ENCODE results near the gene SLC39A11. TPM values are rescaled to one million over a fixed set of nuclear protein-coding genes. Genes with fewer than 3 reads are reported as not detected.

The SLC39A11 gene
- total RNA-seq, 1 donor from 2014 or later = 13.2 TPM

DNA sequence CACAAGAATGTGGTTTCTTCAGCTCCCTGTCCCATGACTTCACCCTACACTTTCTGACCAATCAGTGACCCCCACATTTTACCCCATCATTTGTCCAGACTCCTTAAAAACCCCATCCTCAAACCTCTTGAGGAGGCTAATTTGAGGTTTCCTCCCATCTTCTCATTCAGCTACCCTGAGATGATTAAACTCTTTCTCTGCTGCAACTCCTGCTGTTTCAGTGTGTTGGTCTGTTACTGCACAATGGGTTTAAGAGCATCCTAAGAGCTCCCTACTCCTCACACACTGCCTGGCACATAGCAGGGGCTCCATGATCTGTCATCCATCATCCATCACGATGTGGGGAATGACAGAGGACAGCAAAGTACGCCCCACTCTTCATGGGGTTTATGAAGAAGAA, 212.6 kb downstream of the SLC39A11 start:
- H3K27me3 Mint-ChIP-seq (ENCODE audit: unreplicated experiment) = no peaks in the 10 kb centered on the region
- TF ChIP-seq, protein P1, sequence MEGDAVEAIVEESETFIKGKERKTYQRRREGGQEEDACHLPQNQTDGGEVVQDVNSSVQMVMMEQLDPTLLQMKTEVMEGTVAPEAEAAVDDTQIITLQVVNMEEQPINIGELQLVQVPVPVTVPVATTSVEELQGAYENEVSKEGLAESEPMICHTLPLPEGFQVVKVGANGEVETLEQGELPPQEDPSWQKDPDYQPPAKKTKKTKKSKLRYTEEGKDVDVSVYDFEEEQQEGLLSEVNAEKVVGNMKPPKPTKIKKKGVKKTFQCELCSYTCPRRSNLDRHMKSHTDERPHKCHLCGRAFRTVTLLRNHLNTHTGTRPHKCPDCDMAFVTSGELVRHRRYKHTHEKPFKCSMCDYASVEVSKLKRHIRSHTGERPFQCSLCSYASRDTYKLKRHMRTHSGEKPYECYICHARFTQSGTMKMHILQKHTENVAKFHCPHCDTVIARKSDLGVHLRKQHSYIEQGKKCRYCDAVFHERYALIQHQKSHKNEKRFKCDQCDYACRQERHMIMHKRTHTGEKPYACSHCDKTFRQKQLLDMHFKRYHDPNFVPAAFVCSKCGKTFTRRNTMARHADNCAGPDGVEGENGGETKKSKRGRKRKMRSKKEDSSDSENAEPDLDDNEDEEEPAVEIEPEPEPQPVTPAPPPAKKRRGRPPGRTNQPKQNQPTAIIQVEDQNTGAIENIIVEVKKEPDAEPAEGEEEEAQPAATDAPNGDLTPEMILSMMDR (IDR thresholded peaks at IDR 0.05; ENCODE audit: unreplicated experiment) = no peak
- DNase-seq (ENCODE audit: low spot score) = no peak
- no peaks in the 10 kb centered on the region for H3K4me1 Mint-ChIP-seq (ENCODE audit: unreplicated experiment)
- H3K27ac Mint-ChIP-seq (ENCODE audit: unreplicated experiment) = no peak overlapping the region
- H3K9me3 Mint-ChIP-seq (ENCODE audit: unreplicated experiment) = peaks cover 11% of the 10 kb centered on the region
- H3K36me3 Mint-ChIP-seq (ENCODE audit: low read depth, unreplicated experiment) = peaks cover 7% of the 10 kb centered on the region
- H3K4me3 Mint-ChIP-seq (ENCODE audit: unreplicated experiment) = no peak overlapping the region

DNA sequence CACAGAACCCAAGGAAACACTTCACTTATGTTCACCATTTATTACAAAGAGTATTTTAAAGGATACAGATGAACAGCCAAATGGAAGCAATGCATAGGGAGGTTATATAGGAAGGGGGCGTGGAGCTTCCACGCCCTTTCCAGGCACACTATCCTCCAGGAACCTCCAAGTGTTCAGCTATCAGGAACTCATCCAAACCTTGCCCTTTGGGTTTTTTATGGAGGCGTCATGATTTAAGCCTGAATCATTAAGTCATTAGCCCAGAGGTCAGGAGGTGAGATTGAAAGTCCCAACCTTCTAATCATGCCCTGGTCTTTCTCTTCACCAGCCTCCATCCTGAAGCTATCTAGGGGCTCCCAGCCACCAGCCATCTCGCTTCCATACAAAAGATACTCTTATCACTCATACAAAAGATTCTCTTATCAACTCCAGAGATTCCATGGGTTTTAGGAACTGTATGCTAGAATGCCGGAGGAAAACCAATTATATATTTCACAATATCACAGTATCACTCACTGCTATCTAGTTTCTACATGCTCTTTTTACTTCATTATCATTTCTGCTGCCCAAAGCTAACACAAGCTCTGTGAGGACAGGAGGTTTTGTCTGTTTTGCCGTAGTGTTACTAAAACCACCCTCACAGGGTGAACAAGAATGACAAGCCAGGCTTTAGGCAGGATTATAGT, 213.4 kb downstream of the SLC39A11 start:
- TF ChIP-seq, protein P1 (IDR thresholded peaks at IDR 0.05; ENCODE audit: unreplicated experiment) = no peak
- H3K27me3 Mint-ChIP-seq (ENCODE audit: unreplicated experiment) = no peaks in the 10 kb centered on the region
- H3K9me3 Mint-ChIP-seq (ENCODE audit: unreplicated experiment) = peaks cover 11% of the 10 kb centered on the region
- no peaks in the 10 kb centered on the region for H3K4me1 Mint-ChIP-seq (ENCODE audit: unreplicated experiment)
- H3K27ac Mint-ChIP-seq (ENCODE audit: unreplicated experiment) = no peak overlapping the region
- peaks cover 7% of the 10 kb centered on the region for H3K36me3 Mint-ChIP-seq (ENCODE audit: low read depth, unreplicated experiment)
- no peak overlapping the region for H3K4me3 Mint-ChIP-seq (ENCODE audit: unreplicated experiment)
- DNase-seq (ENCODE audit: low spot score) = no peak

DNA sequence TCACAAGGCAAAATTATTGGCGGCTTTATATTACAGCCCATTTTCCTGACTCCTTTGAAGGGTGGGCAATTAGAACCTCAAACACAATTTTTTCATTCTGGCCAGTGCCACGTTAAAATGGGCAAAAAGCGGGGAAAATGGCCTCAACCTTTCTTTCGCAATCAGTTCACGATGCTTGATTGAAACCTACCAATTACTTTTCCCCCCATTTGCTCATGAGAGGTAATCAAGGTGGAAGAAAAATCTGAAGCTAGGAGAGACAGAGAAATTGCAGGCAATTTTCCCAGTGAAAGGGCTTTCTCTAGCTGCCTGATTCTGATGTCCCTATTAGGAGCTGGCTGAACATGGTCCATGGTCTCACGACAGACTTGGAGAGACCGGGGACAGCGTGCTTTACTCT, 215.1 kb downstream of the SLC39A11 start:
- H3K9me3 Mint-ChIP-seq (ENCODE audit: unreplicated experiment) = peaks cover 11% of the 10 kb centered on the region

DNA sequence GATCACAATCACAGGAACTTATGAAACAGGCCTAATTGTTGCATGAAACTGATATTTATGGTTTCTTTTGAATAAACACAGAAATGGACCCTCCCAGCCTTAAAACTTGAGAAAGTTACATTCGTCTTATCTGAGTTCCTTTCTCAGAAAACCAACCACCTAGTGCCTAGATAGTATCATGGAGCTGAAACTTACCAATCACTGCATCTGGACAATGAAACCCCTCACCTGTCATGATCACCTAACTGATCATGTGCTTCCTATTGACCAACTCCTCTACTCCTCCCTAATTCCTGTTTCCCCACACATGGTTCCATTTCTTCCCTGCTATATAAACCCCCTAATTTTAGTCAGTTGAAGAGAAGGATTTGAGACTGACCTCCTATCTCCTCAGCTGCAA, 216.1 kb downstream of the SLC39A11 start:
- Mint-ChIP-seq H3K4me1 (ENCODE audit: unreplicated experiment) (no peaks in the 10 kb centered on the region), H3K9me3 (ENCODE audit: unreplicated experiment) (peaks cover 11% of the 10 kb centered on the region), H3K27me3 (ENCODE audit: unreplicated experiment) (peaks cover 3% of the 10 kb centered on the region), H3K4me3 (ENCODE audit: unreplicated experiment) (no peak overlapping the region), H3K27ac (ENCODE audit: unreplicated experiment) (no peak overlapping the region), H3K36me3 (ENCODE audit: low read depth, unreplicated experiment) (peaks cover 7% of the 10 kb centered on the region)
- DNase-seq (ENCODE audit: low spot score) = no peak
- TF ChIP-seq, protein P1 (IDR thresholded peaks at IDR 0.05; ENCODE audit: unreplicated experiment) = no peak

More for the DNA sequence above, 215.1 kb downstream of the SLC39A11 start:
- Mint-ChIP-seq H3K27ac (ENCODE audit: unreplicated experiment) (no peak overlapping the region), H3K36me3 (ENCODE audit: low read depth, unreplicated experiment) (peaks cover 7% of the 10 kb centered on the region), H3K4me3 (ENCODE audit: unreplicated experiment) (no peak overlapping the region), H3K4me1 (ENCODE audit: unreplicated experiment) (no peaks in the 10 kb centered on the region), H3K27me3 (ENCODE audit: unreplicated experiment) (peaks cover 3% of the 10 kb centered on the region)
- no peak for DNase-seq (ENCODE audit: low spot score)
- TF ChIP-seq, protein P1 (IDR thresholded peaks at IDR 0.05; ENCODE audit: unreplicated experiment) = no peak

GRCh38 chr17:72875361-72875760, 217.1 kb downstream of the SLC39A11 start:
- H3K4me3 Mint-ChIP-seq (ENCODE audit: unreplicated experiment) = no peak overlapping the region
- H3K4me1 Mint-ChIP-seq (ENCODE audit: unreplicated experiment) = no peaks in the 10 kb centered on the region
- H3K9me3 Mint-ChIP-seq (ENCODE audit: unreplicated experiment) = peaks cover 11% of the 10 kb centered on the region
- H3K27ac Mint-ChIP-seq (ENCODE audit: unreplicated experiment) = no peak overlapping the region
- H3K27me3 Mint-ChIP-seq (ENCODE audit: unreplicated experiment) = peaks cover 3% of the 10 kb centered on the region
- H3K36me3 Mint-ChIP-seq (ENCODE audit: low read depth, unreplicated experiment) = peaks cover 7% of the 10 kb centered on the region
- TF ChIP-seq, protein P1 (IDR thresholded peaks at IDR 0.05; ENCODE audit: unreplicated experiment) = no peak
- DNase-seq (ENCODE audit: low spot score) = no peak
